Posterior vena cava (tissue), 2 donors: ENCODE measurements around the gene UROC1. TPM values are rescaled to one million over a fixed set of nuclear protein-coding genes. Genes with fewer than 3 reads are reported as not detected.

Experiments used
- DNase-seq: peaks from one replicate; pipeline ENCODE4 v3.0.0-alpha.2; 2020; ENCODE audit warnings: low spot score
- intact Hi-C, 2 donors: fragments of 100-400 bp; cut with DNase I; formaldehyde crosslinking; loops; one replicate each; pipeline versions ENCODE4 v1.14.1 to v1.14.2; 2022 to 2023
- total RNA-seq, 2 donors: library from RNA; stranded (reverse); fragmentation: NEBNext Ultra II Directional; extraction: Animal tissue kit (Norgen Biotek cat#: 25700); gene quantifications; one replicate each; pipeline ENCODE4 v1.2.1, GENCODE V29; 2021
- donor health status: DM: yes; HTN: yes; CAD: no.
- donor health status: DM: yes; HTN: yes; CAD: no.

Gene UROC1
- total RNA-seq, 2 donors from 2014 or later, result not detected

DNA sequence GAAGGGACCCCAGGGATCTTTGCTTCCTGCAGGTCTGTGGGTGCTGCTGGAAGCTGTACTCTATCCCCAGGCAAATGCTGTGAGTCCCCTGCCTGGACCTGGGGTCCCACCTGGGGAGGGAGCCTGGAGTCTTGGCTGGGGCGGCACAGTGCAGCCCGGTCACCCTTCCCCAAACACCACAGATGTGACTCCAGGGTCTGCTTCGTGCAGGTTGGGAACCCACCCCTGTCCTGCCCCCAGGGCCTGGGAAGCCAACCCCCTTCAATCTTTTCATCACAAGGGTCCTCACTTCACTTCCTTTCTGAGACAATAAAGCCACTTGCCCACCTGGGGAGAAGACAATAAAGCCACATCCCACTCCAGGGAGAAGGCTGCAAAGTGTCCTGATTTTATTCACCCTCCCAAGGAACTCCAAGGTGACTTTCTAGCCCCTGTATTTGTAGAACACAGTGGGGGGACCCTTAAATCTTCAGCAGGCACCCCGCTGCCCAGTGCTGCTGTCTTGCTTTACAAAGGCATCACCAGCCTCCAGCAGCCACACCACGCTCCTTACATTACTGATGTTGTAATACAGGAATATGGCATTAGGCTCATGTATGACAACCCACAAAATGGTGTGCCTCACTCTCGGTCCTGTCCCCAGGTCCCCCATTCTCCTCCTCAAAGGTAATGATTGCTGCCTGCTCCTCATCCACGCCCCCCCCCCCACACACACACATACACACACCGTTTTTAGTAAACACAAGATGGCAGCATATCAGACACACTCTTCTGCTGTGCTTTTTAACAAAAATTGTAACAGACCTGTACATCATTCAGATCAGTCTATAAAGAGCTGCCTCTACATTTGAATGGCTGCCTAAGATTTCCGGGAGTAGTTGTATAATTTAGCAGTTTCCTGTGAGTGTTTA is 31.2 kb upstream of the UROC1 start:
- intact Hi-C loops, result no loop called here
- DNase-seq, result peak; percentile 52

DNA sequence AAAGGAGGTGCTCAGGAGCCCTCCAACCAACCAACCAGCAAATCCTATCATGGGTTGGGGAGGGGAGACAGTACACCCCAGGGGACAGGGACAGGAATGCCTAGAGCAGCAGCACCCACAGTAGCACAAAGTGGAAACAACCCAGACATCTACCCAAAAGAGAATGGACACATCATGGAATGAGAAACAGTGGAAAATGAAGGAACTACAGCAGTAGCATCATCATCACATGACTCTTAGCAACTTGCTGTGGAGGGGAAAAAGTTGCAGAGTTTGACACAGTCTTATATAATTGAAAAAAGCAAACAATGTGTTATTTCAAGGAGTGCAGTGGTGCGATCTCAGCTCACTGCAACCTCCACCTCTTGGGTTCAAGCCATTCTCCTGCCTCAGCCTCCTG is 30.1 kb upstream of the UROC1 start:
- no peak for DNase-seq
- intact Hi-C loops, result no loop called here

DNA sequence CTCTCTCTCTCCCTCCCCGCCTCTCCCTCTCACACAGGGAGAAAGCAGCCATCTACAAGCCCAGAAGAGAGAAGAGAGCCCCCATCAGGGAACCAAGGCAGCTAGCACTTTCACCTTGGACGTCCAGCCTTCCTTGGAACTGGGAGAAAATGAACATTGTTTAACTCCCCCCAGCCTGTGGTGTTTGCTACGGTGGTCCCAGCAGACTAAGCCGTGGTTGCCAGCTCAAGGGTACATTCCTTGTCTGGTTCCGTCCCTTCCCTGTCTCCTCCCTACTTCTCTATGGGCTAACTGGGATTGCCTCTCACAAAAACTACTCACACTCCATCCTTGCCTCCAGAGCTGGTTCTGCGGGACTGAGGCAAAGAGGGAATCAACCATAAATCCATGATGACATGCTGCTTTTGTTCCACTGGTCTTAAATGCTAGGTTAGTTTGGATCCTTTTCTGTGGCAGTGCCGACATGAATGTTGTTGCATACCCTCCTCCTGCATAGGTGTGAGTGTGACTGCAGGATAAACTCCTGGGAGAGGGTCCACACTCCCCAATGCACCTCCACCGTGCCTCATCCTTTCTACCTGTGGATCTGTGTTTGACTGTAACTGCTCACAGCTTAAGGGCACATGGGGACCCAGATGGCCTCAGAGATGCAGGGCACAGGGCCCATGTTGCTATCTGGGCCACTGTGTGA is 29.1 kb upstream of the UROC1 start:
- peak; percentile 23 for DNase-seq
- intact Hi-C loops, result no loop called here

DNA sequence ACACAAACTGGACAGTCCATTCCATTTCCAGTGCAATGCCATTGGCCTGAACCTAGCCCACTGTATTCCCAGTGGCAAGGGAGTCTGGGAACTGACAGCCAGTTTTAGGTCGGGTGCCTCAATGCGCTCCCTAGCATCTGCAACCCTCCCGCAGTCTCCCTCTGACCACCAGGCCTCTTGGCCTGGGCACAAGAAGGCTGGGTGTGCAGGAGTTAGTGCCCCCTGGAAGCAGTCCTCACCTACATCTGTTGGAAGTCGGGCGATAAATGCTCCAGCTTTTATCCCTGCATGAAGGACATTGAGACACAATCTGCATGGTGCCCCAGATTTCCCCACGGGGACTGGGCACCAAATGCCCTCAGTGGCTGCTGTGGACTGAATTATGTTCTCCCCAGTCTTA is 28.4 kb upstream of the UROC1 start:
- peak; percentile 12 for DNase-seq
- intact Hi-C loops, result no loop called here

DNA sequence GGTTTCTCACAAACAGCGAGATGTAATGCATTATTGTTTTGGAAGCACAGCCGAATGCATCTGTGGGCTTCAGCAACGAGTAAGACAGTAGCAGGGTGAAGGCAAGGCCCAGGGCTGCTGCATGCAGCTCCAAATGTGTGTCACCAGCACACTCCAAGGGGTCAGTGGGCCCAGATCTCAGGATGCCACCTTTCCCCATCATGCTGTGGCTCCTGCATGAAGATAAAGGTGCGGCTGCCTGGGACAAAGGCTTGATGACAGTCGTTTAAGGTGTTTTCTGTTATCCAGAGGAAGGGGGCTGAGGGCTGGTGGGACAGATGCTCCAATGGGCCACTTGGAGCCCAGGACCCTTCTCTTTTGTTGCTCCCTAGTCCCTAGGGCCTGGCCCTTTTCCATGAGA is 28.0 kb upstream of the UROC1 start:
- peak; percentile 29 for DNase-seq
- intact Hi-C loops, result no loop called here

DNA sequence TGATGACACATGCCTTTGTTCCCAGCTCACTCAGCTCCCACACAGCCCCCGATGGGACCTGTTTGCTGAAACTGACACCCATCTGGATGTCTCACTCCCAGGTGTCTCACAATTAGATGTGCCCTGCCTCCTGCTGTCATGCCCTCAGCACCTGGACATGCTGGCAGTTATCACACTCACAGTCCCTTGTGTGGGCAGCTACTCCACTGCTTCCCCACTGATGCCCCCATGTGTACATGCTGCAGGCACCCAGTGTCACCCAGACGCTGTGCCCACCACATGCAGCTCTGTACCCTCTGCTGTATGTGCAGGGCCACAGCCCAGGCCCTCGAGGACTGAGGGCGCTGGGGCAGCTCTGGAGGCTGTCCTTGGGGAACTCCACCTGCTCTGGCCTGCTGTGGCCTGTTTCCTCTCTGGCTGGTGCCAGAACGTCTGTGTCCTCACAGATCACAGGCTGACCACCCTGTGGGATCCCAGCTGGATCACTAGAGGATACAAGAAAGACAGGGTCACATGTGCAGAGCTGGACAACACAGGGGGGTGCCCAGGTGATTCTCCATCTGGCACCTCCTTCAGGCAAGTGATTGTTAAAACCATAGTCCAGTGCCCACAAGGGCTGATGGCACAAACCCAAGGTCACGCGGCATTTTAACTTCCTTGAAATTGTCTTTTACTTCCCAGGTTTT is 27.2 kb upstream of the UROC1 start:
- intact Hi-C loops, result no loop called here
- peak; percentile 53 for DNase-seq

DNA sequence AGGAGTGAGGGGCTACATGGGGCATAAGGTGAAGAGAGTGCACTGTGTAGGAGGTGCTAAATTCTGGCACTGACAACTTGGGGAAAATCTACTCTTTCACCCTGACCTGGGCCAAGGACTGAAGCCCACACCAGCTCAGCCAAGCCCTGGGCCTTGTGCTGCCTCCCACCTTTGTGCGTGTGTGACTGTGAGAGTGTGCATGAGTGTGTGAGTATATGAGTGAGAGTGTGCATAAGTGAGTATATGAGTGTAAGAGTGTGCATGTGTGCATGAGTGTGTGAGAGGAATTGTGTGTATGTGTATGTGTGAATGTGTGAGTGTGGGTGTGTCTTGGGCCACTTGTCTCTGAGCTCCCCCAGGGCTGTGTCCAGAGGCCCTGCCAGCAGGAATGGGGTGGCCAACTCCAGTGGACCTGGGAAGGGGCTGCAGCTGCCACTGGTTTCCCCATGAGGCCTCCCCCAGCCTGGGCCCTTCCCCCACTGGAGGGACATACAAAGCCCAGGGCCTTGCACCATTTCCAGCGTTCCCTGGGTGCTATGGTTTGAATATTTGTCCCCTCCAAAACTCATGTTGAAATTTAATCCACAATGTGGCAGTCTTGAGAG is 26.0 kb upstream of the UROC1 start:
- intact Hi-C loops, result no loop called here
- DNase-seq, result peak; percentile 48

DNA sequence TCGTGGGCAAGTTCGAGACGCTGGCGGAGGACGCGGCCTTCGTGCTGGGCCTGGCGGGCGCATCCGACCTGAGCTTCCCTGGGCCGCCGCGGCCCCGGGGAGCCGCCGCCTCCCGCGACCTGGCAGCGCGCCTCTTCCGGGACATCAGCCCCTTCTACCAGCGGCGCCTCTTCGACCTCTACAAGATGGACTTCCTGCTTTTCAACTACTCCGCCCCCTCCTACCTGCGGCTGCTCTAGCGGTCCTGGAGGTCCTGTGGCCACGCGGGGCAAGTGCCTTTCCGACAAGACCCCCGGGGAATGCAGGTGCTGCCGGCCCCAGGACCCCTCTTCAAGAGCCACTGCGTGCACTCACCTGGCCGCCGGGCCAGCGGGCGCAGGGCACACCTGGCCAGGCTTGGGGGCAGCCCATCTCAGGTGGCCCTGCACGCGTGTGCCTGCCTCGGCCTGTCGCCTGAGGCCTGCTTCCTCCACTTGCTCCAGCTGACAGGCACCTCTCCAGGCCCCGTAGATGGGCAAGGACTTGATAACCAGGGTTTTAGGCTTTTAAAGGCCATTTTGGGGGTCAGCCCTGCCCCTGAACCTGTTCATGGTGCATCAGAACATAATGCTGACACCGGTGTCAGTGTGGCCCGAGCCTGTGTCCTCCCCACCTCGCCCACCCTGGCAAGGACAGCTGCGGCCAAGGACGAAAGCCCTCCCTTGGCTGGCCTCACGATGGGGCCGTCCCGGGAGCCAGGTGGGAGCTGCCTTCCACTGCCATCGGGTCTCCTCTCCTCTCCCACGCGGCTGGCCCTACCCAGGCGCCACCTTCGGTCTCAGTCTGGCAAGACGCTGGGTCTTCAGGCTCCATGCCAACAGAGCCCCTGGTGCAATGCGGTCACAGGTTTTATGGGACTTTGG is 25.0 kb upstream of the UROC1 start:
- intact Hi-C loops, result no loop called here
- DNase-seq, result peak; percentile 77

DNA sequence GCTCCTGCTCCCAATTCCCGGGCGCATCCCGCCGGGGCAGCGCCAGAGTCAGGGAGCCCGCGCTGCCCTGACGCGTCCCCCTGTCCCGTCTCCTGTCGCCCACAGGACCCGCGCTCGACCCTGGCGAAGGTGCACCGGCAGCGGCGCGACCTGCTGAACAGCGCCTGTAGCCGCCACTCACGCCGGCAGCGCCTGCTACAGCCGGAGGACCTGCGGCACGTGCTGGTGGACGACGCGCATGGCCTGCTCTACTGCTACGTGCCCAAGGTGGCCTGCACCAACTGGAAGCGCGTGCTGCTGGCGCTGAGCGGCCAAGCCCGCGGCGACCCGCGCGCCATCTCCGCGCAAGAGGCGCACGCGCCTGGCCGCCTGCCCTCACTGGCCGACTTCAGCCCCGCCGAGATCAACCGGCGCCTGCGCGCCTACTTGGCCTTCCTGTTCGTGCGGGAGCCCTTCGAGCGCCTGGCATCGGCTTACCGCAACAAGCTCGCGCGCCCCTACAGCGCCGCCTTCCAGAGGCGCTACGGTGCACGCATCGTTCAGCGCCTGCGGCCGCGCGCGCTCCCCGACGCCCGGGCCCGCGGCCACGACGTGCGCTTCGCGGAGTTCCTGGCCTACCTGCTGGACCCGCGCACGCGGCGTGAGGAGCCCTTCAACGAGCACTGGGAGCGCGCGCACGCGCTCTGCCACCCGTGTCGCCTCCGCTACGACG is 24.2 kb upstream of the UROC1 start:
- intact Hi-C loops, result no loop called here
- peak; percentile 78 for DNase-seq

DNA sequence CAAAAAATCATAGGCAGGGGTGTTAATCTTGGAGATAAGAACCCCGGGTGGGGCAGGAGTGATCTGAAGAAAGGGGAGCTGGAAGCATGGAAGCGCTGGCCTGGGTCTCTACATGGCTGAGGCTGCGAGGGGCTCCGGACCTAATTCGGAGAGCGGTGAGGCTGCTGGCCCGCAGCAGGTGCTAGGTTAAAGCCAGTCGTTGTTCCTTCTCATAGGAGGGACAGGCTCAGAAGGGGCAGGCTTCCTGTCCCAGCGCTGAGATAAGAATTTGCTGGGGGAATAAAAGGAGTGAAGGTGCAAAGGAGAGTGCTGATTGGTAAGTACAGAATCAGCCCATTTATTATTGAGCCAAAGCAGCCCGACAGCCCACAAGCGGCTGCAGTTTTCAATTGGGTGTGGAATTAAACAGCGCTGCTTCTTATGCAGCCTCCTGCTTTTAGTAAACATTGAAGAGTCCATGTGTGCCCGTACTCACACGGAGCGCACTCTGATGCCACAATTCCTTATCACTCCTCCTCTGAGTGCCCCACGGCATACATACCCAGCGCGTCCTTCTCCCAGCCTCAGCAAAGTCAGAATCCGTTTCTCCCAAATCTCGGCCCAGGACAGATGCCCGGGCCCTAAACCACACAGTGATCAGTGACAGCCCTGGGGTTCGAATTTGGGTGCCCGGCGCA is 23.5 kb upstream of the UROC1 start:
- peak; percentile 41 for DNase-seq
- intact Hi-C loops, result no loop called here

DNA sequence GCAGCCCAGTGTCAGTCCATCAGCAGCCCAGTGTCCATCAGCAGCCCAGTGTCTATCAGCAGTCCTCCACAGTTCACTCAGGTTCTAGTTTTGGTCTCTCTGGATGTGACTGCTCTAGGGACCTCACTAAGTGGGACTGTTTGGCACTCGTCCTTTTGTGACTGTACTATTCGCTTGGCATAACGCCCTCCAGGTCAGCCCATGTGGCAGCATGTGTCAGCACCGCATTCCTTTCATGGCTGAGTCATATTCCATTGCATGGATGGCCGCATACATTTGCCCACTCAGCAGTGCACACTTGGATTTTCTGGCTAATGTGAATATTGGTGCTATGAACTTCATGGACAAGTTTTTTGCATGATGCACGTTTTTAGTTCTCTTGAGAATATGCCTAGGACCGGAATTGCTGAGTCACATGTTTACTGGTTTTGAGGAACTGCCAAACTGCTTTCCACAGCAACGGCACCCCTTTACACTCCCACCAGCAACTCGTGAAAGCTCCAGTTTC is 22.8 kb upstream of the UROC1 start:
- intact Hi-C loops, result no loop called here
- peak; percentile 82 for DNase-seq

DNA sequence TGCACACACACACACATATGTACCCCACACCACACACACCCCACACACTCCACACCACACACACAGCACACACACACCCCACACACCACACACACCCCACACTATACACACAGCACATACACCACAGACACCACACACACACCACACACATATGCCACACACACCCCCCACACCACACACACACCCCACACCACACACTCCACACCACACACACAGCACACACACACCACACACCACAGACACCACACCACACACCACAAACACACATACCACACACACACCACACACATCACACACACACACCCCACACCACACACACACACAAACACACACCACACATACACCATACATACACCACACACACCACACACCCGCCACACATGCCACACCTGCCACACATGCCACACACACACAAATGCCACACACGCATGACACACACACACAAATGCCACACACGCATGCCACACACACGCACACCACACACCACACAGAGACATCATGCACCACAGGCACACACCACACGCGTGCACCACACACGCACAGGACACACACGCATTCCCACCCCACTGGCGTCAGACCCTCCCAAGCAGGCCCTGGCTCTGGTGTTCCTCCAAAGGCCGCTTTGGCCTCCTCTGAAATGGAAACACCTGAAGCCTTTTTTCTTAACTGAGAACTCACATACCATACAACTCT is 22.1 kb upstream of the UROC1 start:
- intact Hi-C loops, result no loop called here
- peak; percentile 58 for DNase-seq

DNA sequence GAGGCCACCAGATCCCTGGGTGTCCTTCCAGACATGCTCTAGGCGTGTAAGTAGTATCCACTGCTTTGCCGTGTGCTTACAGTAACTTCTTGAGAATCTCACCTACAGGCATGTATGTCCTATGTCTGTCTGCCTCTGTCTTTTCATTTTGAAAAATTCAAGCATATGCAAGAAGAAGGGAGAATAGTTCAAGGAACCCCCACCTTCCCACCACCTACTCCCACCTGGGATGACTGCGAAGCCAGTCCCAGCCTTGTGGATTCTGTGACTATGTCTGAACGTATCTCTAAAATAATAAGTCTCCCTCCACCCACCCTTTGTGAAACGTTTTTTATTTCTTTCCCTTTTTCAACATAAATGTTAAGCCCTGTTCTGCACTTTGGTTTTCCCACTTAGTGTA is 21.4 kb upstream of the UROC1 start:
- intact Hi-C loops, result no loop called here
- DNase-seq, result no peak

DNA sequence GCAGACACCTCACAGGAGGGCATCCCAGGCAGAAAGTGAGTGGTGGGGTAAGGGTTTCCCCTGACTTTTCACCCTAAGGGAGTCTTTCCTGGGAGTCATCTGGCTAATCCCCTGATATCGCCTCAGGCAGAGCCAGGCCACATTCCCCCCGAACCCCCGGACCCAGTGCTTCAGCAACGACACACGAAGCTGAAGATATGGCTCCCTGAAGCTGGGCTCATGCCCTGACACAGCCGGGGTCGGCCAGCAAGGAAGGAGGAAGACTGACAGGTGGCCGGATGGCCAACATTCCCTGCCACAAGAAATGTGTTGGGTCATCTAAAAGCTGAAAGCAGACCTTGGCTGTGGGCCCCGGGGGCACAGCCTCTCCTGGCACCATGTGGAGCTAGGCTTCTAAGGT is 20.7 kb upstream of the UROC1 start:
- DNase-seq, result peak; percentile 68
- intact Hi-C loops, result no loop called here

DNA sequence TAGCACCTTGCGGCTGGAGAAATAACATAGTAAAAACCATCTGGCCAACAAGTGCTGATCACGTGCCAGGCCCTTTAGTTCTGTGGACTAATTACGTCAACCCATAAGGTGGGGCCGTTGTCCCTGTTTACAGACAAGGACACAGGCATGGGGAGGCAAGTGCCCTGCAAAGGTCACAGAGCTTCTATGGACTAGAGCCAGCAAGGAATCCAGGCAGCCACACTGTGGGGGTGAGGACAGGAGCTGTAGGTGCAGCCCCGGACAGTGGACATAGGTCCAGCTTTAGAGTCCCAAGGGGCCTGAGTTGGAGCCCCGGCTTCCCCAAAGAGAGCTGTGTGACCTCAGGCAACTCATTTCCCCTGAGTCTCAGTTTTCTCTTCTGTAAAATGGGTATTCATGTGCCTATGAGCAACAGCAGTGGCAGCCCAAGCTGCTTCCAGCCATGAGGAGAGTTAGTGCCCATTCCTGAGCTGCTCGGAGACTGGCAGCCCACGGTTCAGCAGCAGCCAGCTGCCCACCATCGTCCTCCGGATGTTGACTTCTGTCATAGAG is 20.2 kb upstream of the UROC1 start:
- intact Hi-C loops, result no loop called here
- DNase-seq, result peak; percentile 57

DNA sequence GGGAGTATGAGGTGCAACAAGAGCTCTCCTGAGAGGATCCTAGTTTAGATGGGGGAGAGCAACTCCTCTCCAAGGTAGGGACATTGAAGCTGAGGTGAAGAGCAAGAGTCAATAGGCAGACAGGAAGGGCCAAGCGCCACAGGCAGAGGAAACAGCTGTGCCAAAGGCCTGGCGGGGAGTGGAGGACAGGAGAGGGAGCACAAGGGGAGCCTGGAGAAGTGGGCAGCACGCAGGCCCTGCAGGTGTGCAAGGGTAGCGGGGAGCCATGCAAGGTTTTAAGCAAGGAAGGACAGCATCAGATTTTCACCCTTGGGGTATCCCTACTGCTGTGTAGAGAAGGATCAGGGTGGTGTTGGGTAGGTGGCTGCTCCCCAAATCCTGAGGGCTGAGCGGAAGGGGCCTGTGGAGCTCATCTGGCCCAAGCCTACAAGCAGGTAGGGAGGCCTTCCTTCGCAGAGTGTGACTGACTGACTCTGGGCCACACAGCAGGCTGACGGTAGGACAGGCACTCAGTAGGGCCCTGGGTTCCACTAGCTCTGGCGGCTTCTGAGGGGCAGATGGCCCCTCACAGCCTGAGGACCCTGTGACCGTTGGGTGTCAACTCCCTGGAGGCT is 19.6 kb upstream of the UROC1 start:
- DNase-seq, result peak; percentile 42

More for the DNA sequence above, 19.6 kb upstream of the UROC1 start:
- intact Hi-C loops, result no loop called here
